Stimulated activated CD4-positive, alpha-beta T cell treated with anti-CD3 and anti-CD28 coated beads, Interleukin-1b, Interleukin-23, amount 100 ng/mL, for 4 hours (primary cell): ENCODE results near the gene ANKS1B.

Source experiments
- DNase-seq, 2 donors: peaks; one replicate each; pipeline ENCODE4 v3.0.0-alpha.2; 2020; ENCODE audit warnings: low read depth in 2 of 2

The ANKS1B gene

GRCh38 chr12:98955284-98955683 lies 1029.5 kb downstream of the ANKS1B start:
- DNase-seq = no peak

- no peak for DNase-seq
Observed at GRCh38 chr12:98954506-98954905, 1030.2 kb downstream of the ANKS1B start.

- no peak for DNase-seq
Observed at GRCh38 chr12:98951406-98951805, 1033.3 kb downstream of the ANKS1B start.

GRCh38 chr12:98948343-98948949 lies 1036.3 kb downstream of the ANKS1B start:
- DNase-seq = no peak

- no peak for DNase-seq
Observed at GRCh38 chr12:98945864-98946263, 1038.9 kb downstream of the ANKS1B start.

- no peak for DNase-seq
Observed at GRCh38 chr12:98939926-98940325, 1044.8 kb downstream of the ANKS1B start.

- DNase-seq = no peak
Observed at GRCh38 chr12:98939350-98939749, 1045.4 kb downstream of the ANKS1B start.

GRCh38 chr12:98935847-98936246 lies 1048.9 kb downstream of the ANKS1B start:
- DNase-seq = no peak

- no peak for DNase-seq
Observed at GRCh38 chr12:98922871-98923270, 1061.9 kb downstream of the ANKS1B start.

- no peak for DNase-seq
Observed at GRCh38 chr12:98918176-98918863, 1066.4 kb downstream of the ANKS1B start.

GRCh38 chr12:98916106-98916505 lies 1068.6 kb downstream of the ANKS1B start:
- DNase-seq = no peak

GRCh38 chr12:98912401-98912974 lies 1072.2 kb downstream of the ANKS1B start:
- no peak for DNase-seq

- no peak for DNase-seq
Observed at GRCh38 chr12:98911396-98911795, 1073.3 kb downstream of the ANKS1B start.

- no peak for DNase-seq
Observed at GRCh38 chr12:98909746-98910145, 1075.0 kb downstream of the ANKS1B start.

- DNase-seq = no peak
Observed at GRCh38 chr12:98908866-98909265, 1075.9 kb downstream of the ANKS1B start.

- DNase-seq = no peak
Observed at GRCh38 chr12:98903875-98904274, 1080.9 kb downstream of the ANKS1B start.

- DNase-seq = no peak
Observed at GRCh38 chr12:98901189-98901588, 1083.5 kb downstream of the ANKS1B start.

- DNase-seq = no peak
Observed at GRCh38 chr12:98896938-98897337, 1087.8 kb downstream of the ANKS1B start.

GRCh38 chr12:98895086-98895651 lies 1089.6 kb downstream of the ANKS1B start:
- no peak for DNase-seq

GRCh38 chr12:98894412-98895085 lies 1090.2 kb downstream of the ANKS1B start:
- no peak for DNase-seq

GRCh38 chr12:98893675-98894411 lies 1090.9 kb downstream of the ANKS1B start:
- DNase-seq = no peak
